ENCODE data around the gene TCFL5. TPM values are rescaled to one million over a fixed set of nuclear protein-coding genes. Genes with fewer than 3 reads are reported as not detected.

Gene TCFL5
- 21.6 and 27.9 TPM in 2 replicates for total RNA-seq

DNA sequence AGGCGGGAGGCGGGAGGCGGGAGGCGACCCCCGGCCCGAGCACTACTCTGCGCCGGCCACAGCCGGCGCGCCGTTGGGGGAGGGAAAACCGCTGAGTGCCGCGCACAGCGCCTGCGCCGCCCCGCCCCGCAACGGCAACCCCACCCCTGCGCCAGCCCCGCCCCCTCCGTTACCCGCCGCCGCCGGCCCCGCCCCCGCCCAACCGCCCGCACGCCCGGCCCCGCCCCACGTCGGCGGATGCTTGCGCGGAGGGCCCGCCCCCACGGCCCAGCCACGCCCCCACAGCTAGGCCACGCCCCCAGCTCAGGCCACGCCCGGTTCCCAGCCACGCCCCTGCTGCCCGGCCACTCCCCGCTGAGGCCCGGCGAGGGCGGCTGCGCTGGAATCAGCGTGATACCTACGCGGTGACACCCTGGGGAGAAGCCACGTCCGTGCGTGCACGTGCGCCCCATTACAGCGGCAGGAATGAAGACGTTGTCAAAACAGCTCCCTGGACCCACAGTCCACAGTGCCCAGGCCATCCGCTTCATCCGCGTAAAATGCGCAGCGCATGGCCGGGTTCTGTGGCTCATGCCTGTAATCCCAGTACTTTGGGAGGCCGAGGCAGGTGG, at the start of gene TCFL5:
TCFL5 (minus strand) TSS at position 97 of the 611 bp plus-strand sequence. CDS start 152 bp downstream, outside the sequence.

DNA sequence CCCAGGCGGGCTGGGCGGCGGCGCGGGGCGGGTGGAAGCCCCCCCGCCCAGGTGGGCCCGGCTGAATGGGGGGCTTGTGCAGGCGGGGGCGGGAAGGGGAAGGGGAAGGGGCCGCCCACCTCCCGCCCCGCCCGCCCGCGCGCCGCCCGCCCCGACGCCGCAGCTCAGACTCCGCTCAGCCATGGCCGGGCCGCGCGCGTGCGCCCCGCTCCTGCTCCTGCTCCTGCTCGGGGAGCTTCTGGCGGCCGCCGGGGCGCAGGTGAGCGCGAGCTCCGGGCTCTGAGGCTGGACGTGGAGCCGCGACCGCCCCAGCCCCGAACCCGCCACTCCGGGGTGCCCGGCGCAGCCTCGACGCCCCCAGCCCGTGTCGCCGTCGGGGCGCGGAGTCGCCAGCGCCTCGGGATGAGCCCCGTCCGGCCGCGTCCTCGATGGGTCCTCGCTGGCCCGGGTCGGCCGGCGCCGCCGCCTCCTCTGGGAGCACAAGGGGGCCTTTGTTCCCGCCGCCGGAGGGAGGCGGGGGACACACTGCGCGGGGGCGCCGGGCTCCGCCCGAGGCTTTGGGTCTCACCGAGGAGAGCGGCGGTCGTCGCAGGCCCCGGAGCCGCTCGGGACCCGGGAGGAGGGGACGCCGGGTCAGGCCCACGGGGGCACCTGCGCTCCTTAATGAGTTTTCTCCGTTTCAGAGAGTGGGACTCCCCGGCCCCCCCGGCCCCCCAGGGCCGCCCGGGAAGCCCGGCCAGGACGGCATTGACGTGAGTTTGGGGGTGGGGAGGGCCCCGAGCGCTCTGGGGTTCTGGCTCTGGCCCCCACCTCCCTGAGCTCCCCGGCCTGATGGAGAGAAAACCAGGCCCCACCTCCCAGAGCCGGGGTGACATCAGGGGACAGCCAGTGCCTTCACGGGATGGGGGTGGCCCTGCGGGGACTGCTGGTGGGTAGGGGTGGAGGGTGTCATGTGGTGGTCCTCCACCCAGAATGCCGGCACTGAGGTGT, 44.4 kb downstream of the TCFL5 start, which contains the start of gene COL9A3:
COL9A3 (plus strand) TSS at position 167 of the 990 bp plus-strand sequence; CDS start at position 182, 15 bp downstream.

DNA sequence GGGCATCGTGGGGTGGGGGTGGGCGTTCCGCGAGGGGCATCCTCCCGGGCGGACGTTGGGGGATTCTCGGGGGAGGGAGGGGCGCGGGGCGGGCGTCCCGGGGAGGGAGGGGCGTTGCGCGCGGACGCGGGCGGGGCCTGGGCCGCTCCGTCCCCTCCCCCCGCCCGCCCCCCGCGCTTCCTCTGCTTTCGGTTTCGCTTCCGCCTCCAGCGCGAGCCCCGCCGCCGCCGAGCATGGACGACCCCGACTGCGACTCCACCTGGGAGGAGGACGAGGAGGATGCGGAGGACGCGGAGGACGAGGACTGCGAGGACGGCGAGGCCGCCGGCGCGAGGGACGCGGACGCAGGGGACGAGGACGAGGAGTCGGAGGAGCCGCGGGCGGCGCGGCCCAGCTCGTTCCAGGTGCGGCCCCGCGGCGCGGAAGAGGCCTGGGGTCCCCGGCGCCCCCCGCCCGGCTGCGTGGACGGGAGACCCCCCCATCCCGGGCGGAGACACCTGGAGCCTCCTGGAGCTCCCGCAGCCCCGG, 56.9 kb downstream of the TCFL5 start, which contains the start of gene OGFR:
OGFR (plus strand) TSS at position 209 of the 528 bp plus-strand sequence; CDS start at position 234, 25 bp downstream.

Other genes starting within 250 kb of the TCFL5 start
- 2.0 and 4.8 TPM in 2 replicates for gene SLCO4A1, start 219.3 kb downstream of the TCFL5 start, total RNA-seq
- 2.0 and 3.1 TPM in 2 replicates for gene NTSR1, start 153.0 kb downstream of the TCFL5 start, total RNA-seq
- gene MRGBP, start 65.3 kb downstream of the TCFL5 start, total RNA-seq, result 22.0 and 33.9 TPM in 2 replicates
- 48.4 and 51.5 TPM in 2 replicates for gene OGFR, start 57.0 kb downstream of the TCFL5 start, total RNA-seq
- gene COL9A3, start 44.8 kb downstream of the TCFL5 start, total RNA-seq, result 0.11 and 1.1 TPM in 2 replicates
- 53.1 and 60.6 TPM in 2 replicates for gene DIDO1, start 64.7 kb upstream of the TCFL5 start, total RNA-seq
- 32.4 and 39.7 TPM in 2 replicates for gene GID8, start 76.3 kb upstream of the TCFL5 start, total RNA-seq
- 16.0 and 16.6 TPM in 2 replicates for gene SLC17A9, start 90.9 kb upstream of the TCFL5 start, total RNA-seq
- gene BHLHE23, start 145.1 kb upstream of the TCFL5 start, total RNA-seq, result not detected in 2 replicates